GM10266 (cell line): ENCODE data around the gene NDUFS1.

Source experiments
- DNase-seq: peaks from one replicate; pipeline ENCODE4 v3.0.0; 2012; ENCODE audit errors: extremely low spot score
- TF ChIP-seq, protein P1 (sequence below): IDR thresholded peaks from 2 replicates; pipeline ENCODE4 v1.5.1; 2012; ENCODE audit warnings: mild to moderate bottlenecking, low read depth; ENCODE audit not compliant: control insufficient read depth, insufficient read depth; ENCODE audit errors: missing control alignments

The NDUFS1 gene

DNA sequence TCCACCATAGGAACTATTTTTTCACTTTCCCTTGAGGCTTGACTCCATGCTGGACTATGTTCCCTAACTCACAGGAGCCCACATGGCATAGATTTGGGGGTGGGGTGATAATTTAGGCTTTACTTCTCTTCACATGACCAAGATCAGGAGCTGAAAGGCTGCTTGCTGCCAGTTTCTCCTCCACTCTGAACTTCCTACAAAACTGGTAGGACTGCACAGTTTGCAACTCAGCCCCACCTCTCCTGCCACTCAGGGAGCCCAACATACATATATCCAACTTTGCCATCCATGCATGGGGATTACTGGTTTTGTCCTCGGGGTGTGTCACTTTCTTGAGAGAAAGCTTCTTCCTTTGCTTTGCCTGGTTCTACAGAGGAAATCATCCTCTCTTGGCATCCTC, 87.4 kb downstream of the NDUFS1 start:
- no peak for DNase-seq
- TF ChIP-seq, protein P1, sequence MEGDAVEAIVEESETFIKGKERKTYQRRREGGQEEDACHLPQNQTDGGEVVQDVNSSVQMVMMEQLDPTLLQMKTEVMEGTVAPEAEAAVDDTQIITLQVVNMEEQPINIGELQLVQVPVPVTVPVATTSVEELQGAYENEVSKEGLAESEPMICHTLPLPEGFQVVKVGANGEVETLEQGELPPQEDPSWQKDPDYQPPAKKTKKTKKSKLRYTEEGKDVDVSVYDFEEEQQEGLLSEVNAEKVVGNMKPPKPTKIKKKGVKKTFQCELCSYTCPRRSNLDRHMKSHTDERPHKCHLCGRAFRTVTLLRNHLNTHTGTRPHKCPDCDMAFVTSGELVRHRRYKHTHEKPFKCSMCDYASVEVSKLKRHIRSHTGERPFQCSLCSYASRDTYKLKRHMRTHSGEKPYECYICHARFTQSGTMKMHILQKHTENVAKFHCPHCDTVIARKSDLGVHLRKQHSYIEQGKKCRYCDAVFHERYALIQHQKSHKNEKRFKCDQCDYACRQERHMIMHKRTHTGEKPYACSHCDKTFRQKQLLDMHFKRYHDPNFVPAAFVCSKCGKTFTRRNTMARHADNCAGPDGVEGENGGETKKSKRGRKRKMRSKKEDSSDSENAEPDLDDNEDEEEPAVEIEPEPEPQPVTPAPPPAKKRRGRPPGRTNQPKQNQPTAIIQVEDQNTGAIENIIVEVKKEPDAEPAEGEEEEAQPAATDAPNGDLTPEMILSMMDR: no peak

DNA sequence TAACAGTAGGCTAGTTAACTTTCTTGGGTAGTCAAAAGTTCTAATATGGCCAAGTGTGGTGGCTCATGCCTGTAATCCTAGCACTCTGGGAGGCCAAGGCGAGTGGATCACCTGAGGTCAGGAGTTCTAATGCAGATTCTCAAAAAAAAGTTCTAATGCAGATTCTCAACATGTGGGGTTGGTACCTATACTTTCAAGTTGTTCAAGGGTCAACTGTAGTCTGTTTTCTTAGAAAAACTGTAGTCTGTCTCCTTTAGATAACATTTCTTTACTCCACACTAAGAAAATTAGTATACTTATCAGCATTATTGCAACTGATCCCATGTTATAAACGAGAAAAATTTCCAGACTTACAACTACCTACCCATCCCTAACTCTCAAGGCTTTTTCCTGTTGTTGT, 89.8 kb downstream of the NDUFS1 start:
- TF ChIP-seq, protein P1: no peak
- no peak for DNase-seq

DNA sequence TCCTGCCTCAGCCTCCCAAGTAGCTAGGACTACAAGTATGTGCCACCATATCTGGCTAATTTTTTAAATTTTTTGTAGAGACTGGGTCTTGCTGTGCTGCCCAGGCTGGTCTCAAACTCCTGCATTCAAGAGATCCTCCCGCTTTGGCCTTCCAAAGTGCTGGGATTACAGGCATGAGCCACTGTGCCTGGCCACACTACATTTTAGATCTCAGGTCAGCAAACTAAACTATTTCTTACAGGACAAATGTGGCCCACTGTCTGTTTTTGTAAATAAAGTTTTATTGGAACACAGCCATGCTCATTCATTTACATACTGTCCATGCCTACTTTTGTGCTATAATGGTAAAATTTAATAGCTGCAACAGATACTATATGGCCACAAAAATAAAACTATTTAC, 91.0 kb downstream of the NDUFS1 start:
- TF ChIP-seq, protein P1: no peak
- DNase-seq: no peak
